Liver (tissue), 9 donors: Measurements from ENCODE around the gene EDAR. TPM values are rescaled to one million over a fixed set of nuclear protein-coding genes. Genes with fewer than 3 reads are reported as not detected.

Experiments used
- DNase-seq: peaks from one replicate; pipeline ENCODE4 v3.0.0-alpha.2; 2017; ENCODE audit warnings: low spot score
- H3K27ac ChIP-seq, 2 donors: one replicate each; pipeline ENCODE4 v1.7.0; 2013; ENCODE audit warnings: inconsistent platforms in 2 of 2, low read length in 2 of 2, control low read depth in 1 of 2, low read depth in 1 of 2, mild to moderate bottlenecking in 1 of 2
- H3K27me3 ChIP-seq, 4 donors: one replicate each; pipeline versions ENCODE4 v1.6.1 to v1.7.0; 2013; ENCODE audit warnings: low read length in 3 of 4, inconsistent platforms in 1 of 4, mild to moderate bottlenecking in 1 of 4, moderate library complexity in 1 of 4; ENCODE audit not compliant: control insufficient read depth in 4 of 4, insufficient read depth in 4 of 4
- H3K36me3 ChIP-seq, 4 donors: one replicate each; pipeline versions ENCODE4 v1.6.1 to v1.7.0; 2013; ENCODE audit warnings: low read length in 3 of 4, mild to moderate bottlenecking in 3 of 4, low read depth in 1 of 4, moderate library complexity in 1 of 4; ENCODE audit not compliant: control insufficient read depth in 4 of 4, insufficient read depth in 3 of 4
- H3K4me1 ChIP-seq, 4 donors: one replicate each; pipeline versions ENCODE4 v1.6.1 to v1.7.0; 2013; ENCODE audit warnings: low read length in 3 of 4, mild to moderate bottlenecking in 3 of 4, moderate library complexity in 1 of 4; ENCODE audit not compliant: control insufficient read depth in 4 of 4, insufficient read depth in 4 of 4
- H3K4me3 ChIP-seq, 3 donors: one replicate each; pipeline versions ENCODE4 v1.6.1 to v1.7.0; 2013; ENCODE audit warnings: low read length in 3 of 3, control low read depth in 1 of 3, low read depth in 1 of 3, mild to moderate bottlenecking in 1 of 3
- H3K9ac ChIP-seq, 2 donors: one replicate each; pipeline ENCODE4 v1.7.0; 2013; ENCODE audit warnings: low read length in 2 of 2, mild to moderate bottlenecking in 2 of 2, moderate library complexity in 2 of 2, control low read depth in 1 of 2, low read depth in 1 of 2
- H3K9me3 ChIP-seq, 4 donors: one replicate each; pipeline versions ENCODE4 v1.6.1 to v1.7.0; 2013; ENCODE audit warnings: low read length in 3 of 4; ENCODE audit not compliant: control insufficient read depth in 4 of 4
- ATF3 ChIP-seq: IDR thresholded peaks from 2 replicates; pipeline ENCODE4 v1.6.1; 2016; ENCODE audit warnings: antibody characterized with exemption
- CTCF ChIP-seq: fragments of 150-350 bp; IDR thresholded peaks from 2 replicates; pipeline ENCODE4 v1.5.1; 2017; ENCODE audit warnings: improper control_type of control experiment, low read depth, low read length; ENCODE audit not compliant: missing input control
- EGR1 ChIP-seq, 2 donors: IDR thresholded peaks; 2 replicates each; pipeline ENCODE4 v1.6.1; 2016 to 2018; ENCODE audit warnings: antibody characterized with exemption in 2 of 2, low read depth in 2 of 2
- FOXA1 ChIP-seq: IDR thresholded peaks from 2 replicates; pipeline ENCODE4 v1.6.1; 2016; ENCODE audit warnings: antibody characterized with exemption
- GABPA ChIP-seq, 2 donors: IDR thresholded peaks in 1 of 2; conservative IDR thresholded peaks in 1 of 2; 2 replicates each; pipeline ENCODE4 v1.6.1; 2016; ENCODE audit warnings: antibody characterized with exemption in 2 of 2, mild to moderate bottlenecking in 1 of 2, moderate library complexity in 1 of 2
- HNF4A ChIP-seq, 2 donors: conservative IDR thresholded peaks; 2 replicates each; pipeline ENCODE4 v1.6.1; 2016; ENCODE audit warnings: antibody characterized with exemption in 2 of 2, mild to moderate bottlenecking in 2 of 2
- HNF4G ChIP-seq: IDR thresholded peaks from 2 replicates; pipeline ENCODE4 v1.6.1; 2016; ENCODE audit warnings: antibody characterized with exemption
- JUND ChIP-seq, 2 donors: IDR thresholded peaks; 2 replicates each; pipeline ENCODE4 v1.6.1; 2016; ENCODE audit warnings: antibody characterized with exemption in 2 of 2
- MAX ChIP-seq: IDR thresholded peaks from 2 replicates; pipeline ENCODE4 v1.6.1; 2016; ENCODE audit warnings: antibody characterized with exemption
- NR2F2 ChIP-seq: IDR thresholded peaks from 2 replicates; pipeline ENCODE4 v1.6.1; 2016; ENCODE audit warnings: antibody characterized with exemption
- RAD21 ChIP-seq, 2 donors: IDR thresholded peaks; 2 replicates each; pipeline ENCODE4 v1.6.1; 2016; ENCODE audit warnings: antibody characterized with exemption in 2 of 2, mild to moderate bottlenecking in 2 of 2
- REST ChIP-seq: IDR thresholded peaks from 2 replicates; pipeline ENCODE4 v1.6.1; 2016; ENCODE audit warnings: antibody characterized with exemption, mild to moderate bottlenecking
- RXRA ChIP-seq, 2 donors: IDR thresholded peaks; 2 replicates each; pipeline ENCODE4 v1.6.1; 2017 to 2018; ENCODE audit warnings: antibody characterized with exemption in 2 of 2, mild to moderate bottlenecking in 1 of 2
- SP1 ChIP-seq: IDR thresholded peaks from 2 replicates; pipeline ENCODE4 v1.6.1; 2018; ENCODE audit warnings: antibody characterized with exemption, mild to moderate bottlenecking
- TAF1 ChIP-seq: conservative IDR thresholded peaks from 2 replicates; pipeline ENCODE4 v1.6.1; 2016; ENCODE audit warnings: antibody characterized with exemption, mild to moderate bottlenecking
- YY1 ChIP-seq: IDR thresholded peaks from 2 replicates; pipeline ENCODE4 v1.6.1; 2016; ENCODE audit warnings: antibody characterized with exemption, mild to moderate bottlenecking
- WGBS: extraction: QIAGEN DNeasy Blood & Tissue Kit; methylation state at CpG from one replicate; pipeline ENCODE4 v1.1.7; 2013; 5-methylcytosine and 5-hydroxymethylcytosine counted together
- polyA plus RNA-seq, 2 donors: library from polyadenylated mRNA; stranded (reverse) in 1 of 2; unstranded in 1 of 2; fragments of 200-250 nt in 1 of 2; fragments of >200 nt in 1 of 2; fragmentation: Nextera tagmentation in 1 of 2; extraction: Ambion mirVana in 1 of 2; gene quantifications; one replicate each; pipeline versions ENCODE4 v1.2.1 to v1.2.3, GENCODE V29; 2013 to 2015
- total RNA-seq, 2 donors: library from RNA; depleted of rRNA; stranded (reverse); fragments of >200 nt; gene quantifications; one replicate each; pipeline ENCODE4 v1.2.3, GENCODE V29; 2014
- donor health status: healthy.
- donor health status: healthy.
- donor health status: healthy.
- donor health status: healthy.
- donor health status: healthy.

EDAR gene
- total and polyA plus RNA-seq, 4 donors: 0.09 to 0.50 (median 0.10) TPM

GRCh38 chr2:108884619-108885018 lies 104.4 kb downstream of the EDAR start:
- H3K9ac ChIP-seq: no peak overlapping the region
- no peak overlapping the region for H3K27ac ChIP-seq
- H3K27me3 ChIP-seq: no peaks in the 10 kb centered on the region
- no peak overlapping the region for H3K4me3 ChIP-seq
- no peaks in the 10 kb centered on the region for H3K4me1 ChIP-seq
- DNase-seq: no peak
- no peaks in the 10 kb centered on the region for H3K36me3 ChIP-seq
- no peak for TF ChIP-seq RXRA (IDR thresholded peaks at IDR 0.05)
- no peak for TF ChIP-seq REST
- no peak for TF ChIP-seq ATF3
- TF ChIP-seq NR2F2: no peak
- no peak for TF ChIP-seq GABPA (IDR thresholded peaks at IDR 0.05 in 1 of 2, conservative IDR thresholded peaks at IDR 0.05 in 1 of 2)
- TF ChIP-seq SP1: no peak
- TF ChIP-seq HNF4G: no peak
- no peak for TF ChIP-seq FOXA1
- no peak for TF ChIP-seq MAX
- TF ChIP-seq EGR1 (IDR thresholded peaks at IDR 0.05; ENCODE audit: low read depth in 2 of 2): no peak
- no peak for TF ChIP-seq JUND (IDR thresholded peaks at IDR 0.05)
- TF ChIP-seq CTCF: no peak
- no peak for TF ChIP-seq YY1
- TF ChIP-seq TAF1: no peak
- TF ChIP-seq HNF4A (conservative IDR thresholded peaks at IDR 0.05): no peak
- no peak for TF ChIP-seq RAD21 (IDR thresholded peaks at IDR 0.05)
- H3K9me3 ChIP-seq: no peaks in the 10 kb centered on the region
- WGBS: 73% methylated on average over 6 of the region's 6 CpGs

- Histone ChIP-seq H3K27ac (no peak overlapping the region), H3K4me3 (no peak overlapping the region), H3K27me3 (no peaks in the 10 kb centered on the region), H3K9me3 (no peaks in the 10 kb centered on the region), H3K4me1 (no peaks in the 10 kb centered on the region), H3K9ac (no peak overlapping the region), H3K36me3 (no peaks in the 10 kb centered on the region)
- TF ChIP-seq SP1 (no peak), FOXA1 (no peak), TAF1 (no peak), GABPA (IDR thresholded peaks at IDR 0.05 in 1 of 2, conservative IDR thresholded peaks at IDR 0.05 in 1 of 2) (no peak), HNF4A (conservative IDR thresholded peaks at IDR 0.05) (no peak), MAX (no peak), HNF4G (no peak), YY1 (no peak)
- 73% methylated on average over 2 of the region's 2 CpGs for WGBS
- no peak for DNase-seq
Observed at GRCh38 chr2:108878276-108878675, 110.7 kb downstream of the EDAR start.
